Keratinocyte (primary cell): ENCODE results near the gene SMCO2.

Source experiments
- EZH2 ChIP-seq: IDR thresholded peaks from one replicate; pipeline ENCODE4 v1.6.1; 2012; ENCODE audit warnings: inconsistent platforms, mild to moderate bottlenecking, low read length, moderate library complexity
- TF ChIP-seq, protein P1 (sequence below), 3 experiments: IDR thresholded peaks in 1 of 3; conservative IDR thresholded peaks in 1 of 3; optimal IDR thresholded peaks in 1 of 3; 2 replicates in 2 of 3; 3 replicates in 1 of 3; pipeline versions ENCODE3 to v1.5.1; 2011; ENCODE audit warnings: low read length in 3 of 3, mild to moderate bottlenecking in 3 of 3, moderate library complexity in 2 of 3, control low read depth in 1 of 3, inconsistent platforms in 1 of 3; ENCODE audit not compliant: insufficient read depth in 2 of 3; ENCODE audit errors: extremely low read depth in 1 of 3

GRCh38 chr12:27412047-27412446 lies 34.5 kb upstream of the SMCO2 start:
- TF ChIP-seq, protein P1, sequence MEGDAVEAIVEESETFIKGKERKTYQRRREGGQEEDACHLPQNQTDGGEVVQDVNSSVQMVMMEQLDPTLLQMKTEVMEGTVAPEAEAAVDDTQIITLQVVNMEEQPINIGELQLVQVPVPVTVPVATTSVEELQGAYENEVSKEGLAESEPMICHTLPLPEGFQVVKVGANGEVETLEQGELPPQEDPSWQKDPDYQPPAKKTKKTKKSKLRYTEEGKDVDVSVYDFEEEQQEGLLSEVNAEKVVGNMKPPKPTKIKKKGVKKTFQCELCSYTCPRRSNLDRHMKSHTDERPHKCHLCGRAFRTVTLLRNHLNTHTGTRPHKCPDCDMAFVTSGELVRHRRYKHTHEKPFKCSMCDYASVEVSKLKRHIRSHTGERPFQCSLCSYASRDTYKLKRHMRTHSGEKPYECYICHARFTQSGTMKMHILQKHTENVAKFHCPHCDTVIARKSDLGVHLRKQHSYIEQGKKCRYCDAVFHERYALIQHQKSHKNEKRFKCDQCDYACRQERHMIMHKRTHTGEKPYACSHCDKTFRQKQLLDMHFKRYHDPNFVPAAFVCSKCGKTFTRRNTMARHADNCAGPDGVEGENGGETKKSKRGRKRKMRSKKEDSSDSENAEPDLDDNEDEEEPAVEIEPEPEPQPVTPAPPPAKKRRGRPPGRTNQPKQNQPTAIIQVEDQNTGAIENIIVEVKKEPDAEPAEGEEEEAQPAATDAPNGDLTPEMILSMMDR (optimal IDR thresholded peaks at IDR 0.05 in 1 of 3, IDR thresholded peaks at IDR 0.05 in 1 of 3, conservative IDR thresholded peaks at IDR 0.05 in 1 of 3; ENCODE audit: extremely low read depth in 1 of 3, insufficient read depth in 2 of 3, low read length in 3 of 3): no peak
- TF ChIP-seq EZH2: no peak
